B cell (primary cell): Measurements from ENCODE around the gene ARL9. TPM values are rescaled to one million over a fixed set of nuclear protein-coding genes. Genes with fewer than 3 reads are reported as not detected.

Source experiments
- ATAC-seq: fragments of 200-7000 bp; cut with Tn5 transposase; one replicate; pipeline ENCODE4 v1.10.0; 2021; ENCODE audit warnings: low read depth, mild to moderate bottlenecking, moderate number of reproducible peaks, moderate library complexity
- CTCF ChIA-PET: fragments of 350-600 bp; sonication (Branson Sonifier 250); formaldehyde crosslinking; loops from one replicate; lab custom pipeline; 2021; ENCODE audit warnings: antibody characterized with exemption, inconsistent platforms; lab: Charles Lee
- POLR2A ChIA-PET: fragments of 350-600 bp; sonication (Branson Sonifier 250); formaldehyde crosslinking; loops from one replicate; lab custom pipeline; 2021; ENCODE audit warnings: antibody characterized with exemption; lab: Charles Lee
- DNase-seq: peaks from one replicate; pipeline ENCODE4 v3.0.0; 2013
- H2AFZ ChIP-seq: 2 replicates; pipeline ENCODE4 v1.6.1; 2012; ENCODE audit warnings: mild to moderate bottlenecking, low read depth, low read length; ENCODE audit not compliant: insufficient read depth, poor library complexity, severe bottlenecking
- H3K27ac ChIP-seq, 2 donors: 1 replicate in 1 of 2; 2 replicates in 1 of 2; pipeline ENCODE4 v1.5.1; 2012 to 2013; ENCODE audit warnings: low read length in 2 of 2, mild to moderate bottlenecking in 2 of 2, moderate library complexity in 1 of 2
- H3K27me3 ChIP-seq, 4 experiments: fragments of 200-600 bp in 1 of 4; sonication (generic) in 1 of 4; replicated peaks in 1 of 4; 1 replicate in 2 of 4; 2 replicates in 2 of 4; pipeline versions ENCODE4 v1.6.1 to v1.7.0; 2013 to 2016; ENCODE audit warnings: low read length in 3 of 4, mild to moderate bottlenecking in 2 of 4, mixed read lengths in 1 of 4, moderate library complexity in 1 of 4; ENCODE audit not compliant: insufficient read depth in 4 of 4, control insufficient read depth in 3 of 4; ENCODE audit errors: control extremely low read depth in 1 of 4
- H3K36me3 ChIP-seq, 2 experiments: replicated peaks in 1 of 2; 1 replicate in 1 of 2; 2 replicates in 1 of 2; pipeline versions ENCODE4 v1.6.1 to v1.7.1; 2013; ENCODE audit warnings: low read length in 1 of 2; ENCODE audit not compliant: insufficient read depth in 2 of 2, control insufficient read depth in 1 of 2; ENCODE audit errors: control extremely low read depth in 1 of 2, extremely low read depth in 1 of 2
- H3K4me1 ChIP-seq, 2 donors: fragments of 200-600 bp in 1 of 2; sonication (generic) in 1 of 2; 1 replicate in 1 of 2; 2 replicates in 1 of 2; pipeline versions ENCODE4 v1.5.1 to v1.6.1; 2013 to 2017; ENCODE audit warnings: low read length in 2 of 2; ENCODE audit not compliant: control insufficient read depth in 2 of 2, insufficient read depth in 2 of 2
- H3K4me2 ChIP-seq: replicated peaks from 2 replicates; pipeline ENCODE3; 2012; ENCODE audit warnings: mild to moderate bottlenecking, low read depth, low read length; ENCODE audit not compliant: poor library complexity, severe bottlenecking
- H3K4me3 ChIP-seq, 5 experiments: fragments of 200-600 bp in 1 of 5; sonication (generic) in 1 of 5; 1 replicate in 3 of 5; 2 replicates in 2 of 5; pipeline versions ENCODE4 v1.5.1 to v1.7.0; 2011 to 2016; ENCODE audit warnings: low read length in 4 of 5, mild to moderate bottlenecking in 4 of 5, low read depth in 2 of 5, control low read depth in 1 of 5, moderate library complexity in 1 of 5; ENCODE audit not compliant: insufficient read depth in 1 of 5; ENCODE audit errors: control extremely low read depth in 1 of 5, extremely low read depth in 1 of 5
- H3K79me2 ChIP-seq: fragments of 200-600 bp; sonication (generic); one replicate; pipeline ENCODE4 v1.6.0; 2016; ENCODE audit warnings: low read length; ENCODE audit not compliant: control insufficient read depth, insufficient read depth
- H3K9ac ChIP-seq: fragments of 200-600 bp; sonication (generic); 2 replicates; pipeline ENCODE4 v1.6.1; 2017; ENCODE audit warnings: mild to moderate bottlenecking, low read length, moderate library complexity
- H3K9me3 ChIP-seq, 3 donors: one replicate each; pipeline versions ENCODE4 v1.6.1 to v1.7.1; 2013; ENCODE audit warnings: low read length in 2 of 3; ENCODE audit not compliant: control insufficient read depth in 2 of 3, insufficient read depth in 1 of 3; ENCODE audit errors: control extremely low read depth in 1 of 3
- H4K20me1 ChIP-seq: 2 replicates; pipeline ENCODE4 v1.6.0; 2012; ENCODE audit warnings: mild to moderate bottlenecking, low read length; ENCODE audit not compliant: insufficient read depth, control insufficient read depth, poor library complexity, severe bottlenecking
- H3K27ac Mint-ChIP-seq: one replicate; pipeline ENCODE4 v1.8.0; 2021; ENCODE audit warnings: mixed read lengths
- H3K27me3 Mint-ChIP-seq: one replicate; pipeline ENCODE4 v1.8.0; 2021; ENCODE audit warnings: mixed read lengths
- H3K4me1 Mint-ChIP-seq: one replicate; pipeline ENCODE4 v1.8.0; 2021; ENCODE audit warnings: mixed read lengths
- H3K4me3 Mint-ChIP-seq: one replicate; pipeline ENCODE4 v1.8.0; 2021; ENCODE audit warnings: mixed read lengths
- H3K9me3 Mint-ChIP-seq: one replicate; pipeline ENCODE4 v1.8.0; 2022; ENCODE audit warnings: mixed read lengths; ENCODE audit not compliant: insufficient read depth
- CTCF ChIP-seq: fragments of 200-600 bp; IDR thresholded peaks from one replicate; pipeline ENCODE4 v1.8.0; 2022; ENCODE audit warnings: antibody characterized with exemption, mild to moderate bottlenecking
- EZH2 ChIP-seq: IDR thresholded peaks from 2 replicates; pipeline ENCODE4 v1.6.1; 2012; ENCODE audit warnings: borderline replicate concordance, low read depth, mild to moderate bottlenecking, moderate library complexity, low read length; ENCODE audit not compliant: insufficient read depth, poor library complexity, severe bottlenecking
- WGBS: methylation state at CpG from one replicate; pipeline ENCODE4 v1.1.5; 2013; ENCODE audit warnings: missing lambda C conversion rate; ENCODE audit not compliant: insufficient coverage; 5-methylcytosine and 5-hydroxymethylcytosine counted together
- intact Hi-C: fragments of 100-400 bp; cut with micrococcal nuclease; formaldehyde crosslinking; loops from one replicate; pipeline ENCODE4 v1.10.0; 2022
- polyA plus RNA-seq: library from polyadenylated mRNA; depleted of rRNA; stranded (reverse); fragments of >200 nt; gene quantifications from 2 replicates; pipeline ENCODE4 v1.2.3, GENCODE V29; 2012
- total RNA-seq, 2 donors: library from RNA; stranded (reverse); fragments of 120-200 nt in 1 of 2; gene quantifications; 1 replicate in 1 of 2; 2 replicates in 1 of 2; pipeline versions ENCODE4 v1.2.3 to v1.2.4, GENCODE V29; 2013 to 2022

ARL9 gene
- total and polyA plus RNA-seq, 2 donors (not counting 1 experiment from before 2014, with no cell fraction given) = 0.17 TPM; not detected in 1

- H4K20me1 ChIP-seq = no peaks in the 10 kb centered on the region
- no peak for TF ChIP-seq CTCF
- no peak for TF ChIP-seq EZH2
- H3K4me2 ChIP-seq = no peak overlapping the region
- ATAC-seq = no peak
- CTCF ChIA-PET = interaction anchor here (2.0 kb wide), 1 partner anchor 12 kb away, joined by 6 read pairs; no protein-coding TSS in a partner anchor
- no peak overlapping the region for H3K9ac ChIP-seq
- Mint-ChIP-seq H3K4me1 (peaks cover 4% of the 10 kb centered on the region), H3K27ac (no peak overlapping the region), H3K27me3 (peaks cover 15% of the 10 kb centered on the region), H3K9me3 (no peaks in the 10 kb centered on the region), H3K4me3 (no peak overlapping the region)
- no peaks in the 10 kb centered on the region for H3K36me3 ChIP-seq
- peaks cover 0 to 39% (median 21%) of the 10 kb centered on the region in 4 experiments for H3K27me3 ChIP-seq
- peaks cover 7 to 12% of the 10 kb centered on the region in 2 donors for H3K4me1 ChIP-seq
- intact Hi-C loops = loop anchor here (5.0 kb wide), 1 partner anchor 145 kb away; the partner anchor contains the start of gene AASDH
- H3K27ac ChIP-seq = no peak overlapping the region
- POLR2A ChIA-PET = no interaction called here
- H2AFZ ChIP-seq = no peak overlapping the region
- H3K4me3 ChIP-seq = no peak overlapping the region
- no peak for DNase-seq
- no peaks in the 10 kb centered on the region for H3K9me3 ChIP-seq
- H3K79me2 ChIP-seq = no peaks in the 10 kb centered on the region
- WGBS = 100% methylated on average over 1 of the region's 2 CpGs
Measured at GRCh38 chr4:56532239-56532638, 26.6 kb downstream of the ARL9 start.

GRCh38 chr4:56535915-56536314, 30.3 kb downstream of the ARL9 start:
- Histone ChIP-seq H3K4me2 (no peak overlapping the region), H4K20me1 (no peaks in the 10 kb centered on the region), H2AFZ (no peak overlapping the region), H3K4me1 (peaks cover 3 to 4% of the 10 kb centered on the region in 2 donors), H3K9ac (no peak overlapping the region), H3K36me3 (no peaks in the 10 kb centered on the region), H3K79me2 (no peaks in the 10 kb centered on the region), H3K9me3 (no peaks in the 10 kb centered on the region), H3K27ac (no peak overlapping the region), H3K4me3 (no peak overlapping the region), H3K27me3 (peaks cover 0 to 35% (median 19%) of the 10 kb centered on the region in 4 experiments)
- Mint-ChIP-seq H3K27ac (no peak overlapping the region), H3K9me3 (no peaks in the 10 kb centered on the region), H3K4me3 (no peak overlapping the region), H3K27me3 (peaks cover 18% of the 10 kb centered on the region), H3K4me1 (no peaks in the 10 kb centered on the region)
- intact Hi-C loops = no loop called here
- DNase-seq = no peak
- TF ChIP-seq CTCF = no peak
- ChIA-PET POLR2A (no interaction called here), CTCF (interaction anchor here (0.5 kb wide), 1 partner anchor 184 kb away, joined by 3 read pairs; no protein-coding TSS in a partner anchor)
- WGBS = 99% methylated on average over 7 of the region's 7 CpGs
- ATAC-seq = no peak
